Gastrocnemius medialis (tissue), 4 donors: ENCODE results near the gene ARL3.

Experiments
- CTCF ChIP-seq, 5 experiments: fragments of 450-650 bp in 3 of 5; fragments of 200-600 bp in 2 of 5; sonication (generic) in 2 of 5; IDR thresholded peaks in 4 of 5; conservative IDR thresholded peaks in 1 of 5; 1 replicate in 4 of 5; 2 replicates in 1 of 5; pipeline ENCODE4 v1.5.1; 2016 to 2019; ENCODE audit warnings: antibody characterized with exemption in 5 of 5, mild to moderate bottlenecking in 3 of 5, moderate library complexity in 3 of 5
- POLR2A ChIP-seq, 2 donors: fragments of 450-650 bp; IDR thresholded peaks; one replicate each; pipeline ENCODE4 v1.6.1; 2017; ENCODE audit warnings: antibody characterized with exemption in 2 of 2, mild to moderate bottlenecking in 2 of 2, moderate library complexity in 2 of 2

DNA sequence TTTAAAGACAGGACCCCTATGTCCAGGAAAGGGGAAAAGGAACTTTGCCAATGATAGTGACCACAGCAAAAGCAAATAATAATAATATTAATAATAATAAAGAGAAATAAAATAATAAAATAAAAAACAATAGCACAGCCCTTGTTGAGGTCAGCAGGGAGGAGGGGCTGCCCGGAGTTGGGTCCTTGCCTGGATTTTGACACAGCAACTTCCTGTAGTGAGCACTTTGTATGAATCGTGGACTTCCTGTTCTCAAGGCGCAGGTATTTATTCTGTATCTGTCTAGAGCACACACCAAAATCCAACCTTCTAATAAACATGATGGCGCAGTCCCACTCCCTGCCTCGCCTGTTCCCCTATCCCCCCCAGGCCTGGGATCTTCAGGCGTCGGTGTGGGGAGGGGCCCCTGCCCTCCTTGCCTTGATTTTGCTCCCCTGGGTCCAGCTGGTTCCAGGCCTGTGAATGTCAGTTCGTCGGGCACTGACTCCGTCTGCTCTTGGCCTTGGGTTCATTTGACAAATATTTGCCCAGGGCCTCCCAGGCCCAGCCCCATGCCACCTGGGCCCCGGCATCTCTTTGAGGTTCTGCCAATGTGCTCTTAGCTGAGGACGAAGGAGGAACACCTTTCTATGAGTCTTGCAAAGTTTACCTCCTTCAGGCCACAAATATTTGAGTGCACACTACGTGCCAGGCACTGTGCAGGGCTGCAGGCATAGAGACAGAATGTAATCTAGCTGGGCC lies 56.0 kb downstream of the ARL3 start:
- no peak for TF ChIP-seq CTCF (IDR thresholded peaks at IDR 0.05 in 4 of 5, conservative IDR thresholded peaks at IDR 0.05 in 1 of 5)
- TF ChIP-seq POLR2A (IDR thresholded peaks at IDR 0.05) = no peak
